IMR-90 (cell line): ENCODE results near the gene JMJD1C. TPM values are rescaled to one million over a fixed set of nuclear protein-coding genes. Genes with fewer than 3 reads are reported as not detected.

ENCODE experiments used
- ATAC-seq: fragments of 200-7000 bp; cut with Tn5 transposase; 2 replicates; pipeline ENCODE4 v1.9.1; 2020; ENCODE audit warnings: low read depth, mild to moderate bottlenecking, moderate library complexity
- BruUV-seq: library from RNA; stranded (reverse); fragments of 400-500 nt; replicated peaks from 2 replicates; lab custom pipeline; 2021; lab: Mats Ljungman, UMichigan
- CTCF ChIA-PET: fragments of 300-600 bp; formaldehyde crosslinking; extraction: SDS; loops from one replicate; lab custom pipeline; 2021; ENCODE audit warnings: antibody characterized with exemption; lab: Yijun Ruan, JAX
- POLR2A ChIA-PET: fragments of 300-600 bp; sonication (Branson Sonifier 250); formaldehyde crosslinking; loops from one replicate; lab custom pipeline; 2022; ENCODE audit warnings: antibody characterized with exemption; ENCODE audit not compliant: unreplicated experiment; lab: Charles Lee
- DNase-seq: peaks from one replicate; pipeline ENCODE4 v3.0.0; 2013
- H2AFZ ChIP-seq: replicated peaks from 2 replicates; pipeline ENCODE3; 2013; ENCODE audit warnings: low read length, mild to moderate bottlenecking; ENCODE audit not compliant: poor library complexity
- H2AK5ac ChIP-seq: 2 replicates; pipeline ENCODE4 v1.6.1; 2013; ENCODE audit warnings: low read depth, low read length, inconsistent platforms
- H2AK9ac ChIP-seq: replicated peaks from 2 replicates; pipeline ENCODE3; 2013; ENCODE audit warnings: mild to moderate bottlenecking, low read depth, low read length, moderate library complexity; ENCODE audit not compliant: poor library complexity
- H2BK120ac ChIP-seq: 2 replicates; pipeline ENCODE4 v1.6.1; 2013; ENCODE audit warnings: low read depth, low read length, inconsistent platforms
- H2BK15ac ChIP-seq: 3 replicates; pipeline ENCODE4 v1.6.1; 2013; ENCODE audit warnings: low read depth, low read length, inconsistent platforms
- H2BK20ac ChIP-seq: 2 replicates; pipeline ENCODE4 v1.6.1; 2013; ENCODE audit warnings: low read depth, mild to moderate bottlenecking, inconsistent platforms, low read length, moderate library complexity
- H2BK5ac ChIP-seq: 2 replicates; pipeline ENCODE4 v1.6.1; 2013; ENCODE audit warnings: mild to moderate bottlenecking, low read depth, low read length, inconsistent platforms; ENCODE audit not compliant: poor library complexity, severe bottlenecking
- H3K14ac ChIP-seq: replicated peaks from 2 replicates; pipeline ENCODE4 v1.6.1; 2013; ENCODE audit warnings: low read depth, low read length, inconsistent platforms
- H3K18ac ChIP-seq: 2 replicates; pipeline ENCODE4 v1.6.1; 2013; ENCODE audit warnings: low read depth, low read length, control low read depth
- H3K23ac ChIP-seq: 2 replicates; pipeline ENCODE4 v1.6.1; 2013; ENCODE audit warnings: low read depth, low read length, inconsistent platforms
- H3K27ac ChIP-seq: 2 replicates; pipeline ENCODE4 v1.5.1; 2013; ENCODE audit warnings: mild to moderate bottlenecking, control low read depth, low read length; ENCODE audit not compliant: insufficient read depth
- H3K27me3 ChIP-seq: 2 replicates; pipeline ENCODE4 v1.6.1; 2013; ENCODE audit warnings: low read length; ENCODE audit not compliant: control insufficient read depth, insufficient read depth
- H3K36me3 ChIP-seq: 2 replicates; pipeline ENCODE4 v1.6.1; 2013; ENCODE audit warnings: low read length, mixed read lengths; ENCODE audit not compliant: control insufficient read depth, insufficient read depth
- H3K4ac ChIP-seq: 2 replicates; pipeline ENCODE4 v1.6.1; 2013; ENCODE audit warnings: low read depth, low read length, inconsistent platforms
- H3K4me1 ChIP-seq: 2 replicates; pipeline ENCODE4 v1.6.1; 2013; ENCODE audit warnings: low read length, mixed read lengths; ENCODE audit not compliant: control insufficient read depth, insufficient read depth
- H3K4me2 ChIP-seq: 2 replicates; pipeline ENCODE4 v1.6.1; 2013; ENCODE audit warnings: low read depth, mild to moderate bottlenecking, control low read depth, low read length, moderate library complexity
- H3K4me3 ChIP-seq: 2 replicates; pipeline ENCODE4 v1.5.1; 2013; ENCODE audit warnings: low read depth, mild to moderate bottlenecking, control low read depth, low read length, moderate library complexity; ENCODE audit not compliant: insufficient read depth
- H3K56ac ChIP-seq: 2 replicates; pipeline ENCODE4 v1.6.1; 2013; ENCODE audit warnings: low read length, inconsistent platforms; ENCODE audit not compliant: insufficient read depth; ENCODE audit errors: extremely low read depth
- H3K79me1 ChIP-seq, 2 experiments: 2 replicates each; pipeline ENCODE4 v1.6.1; 2013; ENCODE audit warnings: low read length in 2 of 2, inconsistent platforms in 1 of 2, low read depth in 1 of 2
- H3K9ac ChIP-seq: 2 replicates; pipeline ENCODE4 v1.6.1; 2013; ENCODE audit warnings: low read depth, low read length, control low read depth
- H3K9me1 ChIP-seq: 2 replicates; pipeline ENCODE4 v1.6.1; 2013; ENCODE audit warnings: low read length, inconsistent platforms; ENCODE audit not compliant: insufficient read depth
- H3K9me3 ChIP-seq: 2 replicates; pipeline ENCODE4 v1.6.1; 2013; ENCODE audit warnings: low read length; ENCODE audit not compliant: control insufficient read depth, insufficient read depth
- H4K20me1 ChIP-seq: 2 replicates; pipeline ENCODE4 v1.6.1; 2013; ENCODE audit warnings: low read length, inconsistent platforms; ENCODE audit not compliant: insufficient read depth
- H4K5ac ChIP-seq: 2 replicates; pipeline ENCODE4 v1.6.1; 2013; ENCODE audit warnings: mild to moderate bottlenecking, low read depth, low read length, control low read depth
- H4K8ac ChIP-seq, 2 experiments: 2 replicates each; pipeline ENCODE4 v1.6.1; 2013; ENCODE audit warnings: low read depth in 2 of 2, low read length in 2 of 2, control low read depth in 1 of 2, inconsistent platforms in 1 of 2
- H4K91ac ChIP-seq: 2 replicates; pipeline ENCODE4 v1.6.1; 2013; ENCODE audit warnings: low read depth, low read length, inconsistent platforms; ENCODE audit not compliant: insufficient read depth
- BHLHE40 ChIP-seq: fragments of 150-350 bp; IDR thresholded peaks from 2 replicates; pipeline ENCODE4 v1.6.1; 2016; ENCODE audit warnings: mild to moderate bottlenecking, low read depth, low read length
- CEBPB ChIP-seq: IDR thresholded peaks from 2 replicates; pipeline ENCODE4 v1.6.1; 2012; ENCODE audit warnings: low read depth, low read length, improper control_type of control experiment
- CHD1 ChIP-seq: IDR thresholded peaks from 2 replicates; pipeline ENCODE4 v1.6.1; 2012; ENCODE audit warnings: low read depth, low read length, improper control_type of control experiment
- CTCF ChIP-seq: conservative IDR thresholded peaks from 2 replicates; pipeline ENCODE4 v1.5.1; 2012; ENCODE audit warnings: mild to moderate bottlenecking, low read depth, low read length, improper control_type of control experiment
- MAFK ChIP-seq: IDR thresholded peaks from 2 replicates; pipeline ENCODE4 v1.6.1; 2012; ENCODE audit warnings: low read depth, low read length, improper control_type of control experiment
- MXI1 ChIP-seq: IDR thresholded peaks from 2 replicates; pipeline ENCODE4 v1.6.1; 2012; ENCODE audit warnings: low read depth, mild to moderate bottlenecking, low read length, moderate library complexity, borderline replicate concordance
- USF2 ChIP-seq: fragments of 150-350 bp; IDR thresholded peaks from 2 replicates; pipeline ENCODE4 v1.6.1; 2017; ENCODE audit warnings: mild to moderate bottlenecking, antibody characterized with exemption, low read length, low read depth
- WGBS, 2 experiments: methylation state at CpG; one replicate each; pipeline versions ENCODE4 v1.1.5 to v1.1.7; 2013; ENCODE audit warnings: missing lambda C conversion rate in 2 of 2; ENCODE audit not compliant: insufficient read length in 1 of 2; ENCODE audit errors: extremely low coverage in 2 of 2; 5-methylcytosine and 5-hydroxymethylcytosine counted together
- dilution Hi-C: fragments of 300-500 bp; cut with HindIII; formaldehyde crosslinking; loops from one replicate; pipeline ENCODE4 v1.14.3; 2018; ENCODE audit warnings: low sequenced_read_pairs; ENCODE audit not compliant: unreplicated experiment
- in situ Hi-C: fragments of 300-500 bp; cut with MboI; formaldehyde crosslinking; loops from 3 replicates; pipeline ENCODE4 v1.14.3; 2019; ENCODE audit warnings: low sequenced_read_pairs, inconsistent platforms, mixed read lengths
- intact Hi-C: fragments of 100-400 bp; cut with micrococcal nuclease; formaldehyde crosslinking; loops from 2 replicates; pipeline ENCODE4 v1.10.0; 2022
- polyA plus RNA-seq, 3 experiments: library from polyadenylated mRNA; depleted of rRNA; stranded (reverse); fragments of >200 nt; gene quantifications; 2 replicates each; pipeline ENCODE4 v1.2.3, GENCODE V29; 2012; ENCODE audit warnings: low replicate concordance in 1 of 3
- total RNA-seq: library from RNA; depleted of rRNA; stranded (reverse); fragments of >200 nt; gene quantifications from 2 replicates; pipeline ENCODE4 v1.2.3, GENCODE V29; 2012

The JMJD1C gene
- total and polyA plus RNA-seq, 2 of the 4 experiments (the other 2 are of a cell fraction): 15.6 to 96.8 TPM

GRCh38 chr10:63210611-63211196 lies 255.1 kb downstream of the JMJD1C start:
- Histone ChIP-seq H4K8ac (no peak overlapping the region), H3K23ac (peak overlapping the region; percentile 5; the same call in 1 of the 2 replicates), H3K56ac (no peak overlapping the region), H4K5ac (no peak overlapping the region), H2AFZ (no peak overlapping the region), H3K79me1 (peaks cover 46 to 67% of the 10 kb centered on the region in 2 experiments), H2BK5ac (peak overlapping the region; percentile 73), H2AK5ac (no peak overlapping the region), H2BK15ac (no peak overlapping the region), H3K4me2 (peak overlapping the region; percentile 10; the same call in 1 of the 2 replicates), H3K9ac (no peak overlapping the region), H3K9me3 (no peaks in the 10 kb centered on the region), H3K4ac (no peak overlapping the region), H2BK120ac (no peak overlapping the region), H3K27ac (no peak overlapping the region), H3K9me1 (peaks cover 14% of the 10 kb centered on the region), H2AK9ac (no peak overlapping the region), H3K4me1 (peaks cover 14% of the 10 kb centered on the region), H3K14ac (peak overlapping the region; percentile 64; the same call in 1 of the 2 replicates), H2BK20ac (no peak overlapping the region), H4K91ac (no peak overlapping the region), H3K27me3 (no peaks in the 10 kb centered on the region), H3K18ac (peak overlapping the region; percentile 11; the same call in 1 of the 2 replicates), H3K36me3 (peaks cover 13% of the 10 kb centered on the region), H4K20me1 (peaks cover 20% of the 10 kb centered on the region; the same call in 1 of the 2 replicates), H3K4me3 (no peak overlapping the region)
- POLR2A ChIA-PET: no interaction called here
- no TSS peak for BruUV-seq
- intact Hi-C loops (no loop called here), in situ Hi-C loops (no loop called here), dilution Hi-C loops (no loop called here)
- 0% methylated on average over 1 of the region's 3 CpGs; no CpG with 5 or more reads in 1 of the 2 experiments for WGBS, 2 experiments
- CTCF ChIA-PET: interaction anchor here (0.6 to 1.2 kb wide), 2 partner anchors 31 to 509 kb away, joined by 3 to 4 read pairs; no protein-coding TSS in a partner anchor
- DNase-seq (peak; percentile 54), ATAC-seq (no peak)
- TF ChIP-seq MAFK (no peak), MXI1 (no peak), CHD1 (no peak), CEBPB (0 out of 2 replicates have a peak, but pooled peaks have one; percentile 5), USF2 (no peak), BHLHE40 (no peak), CTCF (no peak)
